GM21825 (cell line): ENCODE measurements around the gene LRRC17.
"Not testable (repeated sequence)": the region's sequence is repeated elsewhere in the genome, so short reads cannot be mapped to it uniquely, and the experiment has no call there.

ENCODE experiments used
- ATAC-seq: cut with Tn5 transposase; IDR thresholded peaks from one replicate; pipeline ENCODE4 v1.9.1; 2021; ENCODE audit warnings: mild to moderate bottlenecking, moderate library complexity; ENCODE audit not compliant: unreplicated experiment

The LRRC17 gene

DNA sequence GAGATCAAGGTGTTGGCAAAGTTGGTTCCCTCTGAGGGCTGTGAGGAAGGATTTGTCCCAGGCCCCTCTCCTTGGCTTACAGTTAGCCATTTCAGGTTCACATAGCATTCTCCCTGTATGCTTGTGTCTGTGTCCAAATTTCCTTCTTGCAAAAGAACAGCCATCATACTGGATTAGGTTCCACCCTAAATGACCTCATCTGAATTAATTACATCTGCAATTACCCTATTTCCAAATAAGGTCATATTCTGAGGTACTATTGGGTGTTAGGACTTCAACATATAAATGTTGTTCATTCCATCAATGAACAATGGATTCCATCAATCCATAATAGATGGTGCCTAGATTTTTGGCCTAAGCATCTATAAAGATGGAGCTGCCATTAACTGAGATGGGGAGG is 16.2 kb upstream of the LRRC17 start:
- ATAC-seq = no peak

GRCh38 chr7:102897211-102897631 is 15.6 kb upstream of the LRRC17 start:
- no peak for ATAC-seq

DNA sequence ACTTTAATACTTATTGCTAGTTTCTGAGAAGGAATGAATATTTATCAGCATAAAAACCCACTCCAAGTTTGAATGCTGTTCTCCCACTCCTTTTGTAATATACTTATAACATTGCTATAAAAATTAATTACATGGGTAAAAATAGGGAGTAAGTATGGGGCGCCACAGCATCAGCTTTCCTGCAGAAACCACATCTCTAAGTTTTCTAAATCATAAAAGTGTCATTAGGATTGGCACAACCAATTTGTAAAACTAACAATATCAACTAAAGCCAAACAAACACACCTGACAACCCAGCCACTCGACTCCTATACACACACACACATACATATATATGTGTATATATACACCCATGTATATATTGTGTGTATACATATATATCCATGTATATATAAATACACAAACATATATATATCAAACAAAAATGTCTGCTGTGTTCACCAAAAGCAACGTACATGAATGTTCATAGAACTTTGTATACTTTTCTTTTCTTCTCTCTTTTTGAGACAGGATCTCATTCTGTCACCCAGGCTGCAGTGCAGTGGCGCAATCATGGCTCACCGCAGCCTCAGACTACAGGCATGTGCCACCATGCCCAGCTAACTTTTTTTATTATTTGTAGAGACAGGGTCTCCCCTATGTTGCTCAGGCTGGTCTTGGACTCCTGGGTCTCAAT is 14.8 kb upstream of the LRRC17 start:
- no peak for ATAC-seq

GRCh38 chr7:102898532-102898859 is 14.3 kb upstream of the LRRC17 start:
- ATAC-seq = no peak

GRCh38 chr7:102902052-102902451 is 10.7 kb upstream of the LRRC17 start:
- ATAC-seq = not testable (repeated sequence)

- ATAC-seq = not testable (repeated sequence)
Observed at GRCh38 chr7:102903576-102903975, 9.2 kb upstream of the LRRC17 start.

DNA sequence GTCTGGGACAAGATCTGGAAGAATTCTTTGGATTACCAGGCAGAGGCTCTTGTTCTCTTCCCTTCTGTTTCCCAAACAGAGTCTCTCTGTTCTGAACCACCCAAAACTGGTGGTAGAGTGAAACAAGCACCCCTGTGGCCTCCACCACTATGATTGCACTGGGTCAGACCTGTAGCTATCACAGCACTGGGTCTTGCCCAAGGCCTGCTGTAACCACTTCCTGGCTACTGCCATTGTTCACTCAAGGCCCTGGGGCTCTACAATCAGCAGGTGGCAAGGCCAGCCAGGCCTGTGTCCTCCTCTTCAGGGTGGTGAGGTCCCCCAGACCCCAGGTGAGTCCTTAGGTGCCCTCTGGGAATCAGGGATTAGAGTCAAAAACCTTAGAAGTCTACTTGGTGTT is 4.1 kb upstream of the LRRC17 start:
- ATAC-seq = no peak

- no peak for ATAC-seq
Observed at GRCh38 chr7:102913826-102914225, 1.0 kb downstream of the LRRC17 start.

GRCh38 chr7:102914585-102914984 is 1.8 kb downstream of the LRRC17 start:
- ATAC-seq = no peak

DNA sequence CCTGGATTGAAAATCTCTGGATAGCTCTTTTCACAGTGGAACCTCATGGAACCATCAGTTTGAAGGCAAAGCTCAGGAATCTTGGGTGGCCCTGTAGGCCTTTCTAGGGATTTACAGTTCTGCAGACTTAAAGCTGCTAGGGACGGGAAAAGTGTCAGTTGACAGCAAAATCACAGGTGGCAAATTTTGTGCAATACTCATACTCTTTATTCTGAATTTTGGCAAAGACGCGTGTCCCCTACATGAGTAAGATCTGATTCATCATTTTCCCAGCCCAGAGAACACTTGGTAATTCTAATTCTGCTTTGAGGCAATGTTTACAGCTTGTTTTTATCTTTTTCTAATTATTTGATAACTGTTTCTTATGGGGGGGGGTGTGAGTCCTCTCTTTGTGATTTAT is 3.6 kb downstream of the LRRC17 start:
- ATAC-seq = no peak

GRCh38 chr7:102916881-102917280 is 4.1 kb downstream of the LRRC17 start:
- no peak for ATAC-seq

DNA sequence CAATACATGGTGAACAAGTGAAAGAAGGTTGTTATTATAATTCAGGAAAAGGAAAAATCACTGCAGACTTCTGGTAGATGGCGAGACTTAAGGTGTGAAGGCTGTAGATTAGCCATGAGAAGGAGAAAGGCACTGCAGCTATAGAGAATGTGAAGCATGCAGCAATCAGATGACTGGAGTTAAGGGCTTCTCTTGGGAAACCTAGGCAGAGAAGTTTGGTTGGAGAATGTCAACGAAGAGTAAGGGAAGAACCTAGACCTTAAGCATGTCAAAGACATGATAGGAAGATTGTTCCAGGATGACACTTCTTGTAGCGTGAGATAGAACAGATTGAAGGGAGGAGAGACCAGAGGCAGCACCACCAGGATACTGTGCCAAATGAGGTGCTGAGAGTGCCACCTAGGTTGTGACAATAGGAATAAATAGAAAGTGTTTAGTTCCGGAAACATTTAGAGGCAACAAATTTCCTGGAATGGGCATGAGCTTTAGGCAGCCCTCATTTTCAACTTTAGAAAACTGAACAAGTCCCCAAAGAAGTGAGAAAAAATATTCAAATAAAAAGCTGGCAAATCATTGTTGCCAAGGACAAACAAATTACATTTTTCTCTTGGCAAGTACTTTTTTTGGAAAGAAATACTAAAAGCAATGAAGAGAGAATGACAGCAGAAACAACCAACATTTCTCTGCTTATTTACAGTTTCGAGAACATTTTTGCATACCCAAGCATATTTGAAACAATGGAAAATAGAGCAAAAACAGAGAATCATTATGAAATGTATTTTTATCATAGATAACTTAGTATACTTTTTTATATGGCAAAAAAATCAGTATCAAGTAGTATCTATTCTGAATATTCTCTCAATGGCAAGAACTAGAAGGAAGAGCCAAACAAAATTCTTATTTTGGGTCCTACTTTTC is 4.9 kb downstream of the LRRC17 start:
- ATAC-seq = no peak

DNA sequence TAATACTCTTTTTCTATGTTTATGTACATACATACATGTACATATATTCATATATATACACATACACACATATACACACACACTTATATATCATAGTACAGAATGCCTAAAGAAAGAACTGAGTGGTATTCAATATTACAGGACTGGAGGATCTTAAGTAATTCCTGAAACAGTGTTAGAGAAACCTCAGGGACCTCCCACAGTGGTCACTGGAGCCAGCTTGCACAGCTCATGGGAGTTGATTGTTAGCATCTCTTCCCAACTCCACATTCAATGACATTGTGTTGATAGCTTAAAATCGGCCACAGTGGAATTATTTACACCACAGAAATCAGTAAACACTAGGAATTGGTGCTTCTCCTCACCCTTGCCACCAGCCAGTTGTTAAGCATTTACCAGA is 6.0 kb downstream of the LRRC17 start:
- no peak for ATAC-seq

DNA sequence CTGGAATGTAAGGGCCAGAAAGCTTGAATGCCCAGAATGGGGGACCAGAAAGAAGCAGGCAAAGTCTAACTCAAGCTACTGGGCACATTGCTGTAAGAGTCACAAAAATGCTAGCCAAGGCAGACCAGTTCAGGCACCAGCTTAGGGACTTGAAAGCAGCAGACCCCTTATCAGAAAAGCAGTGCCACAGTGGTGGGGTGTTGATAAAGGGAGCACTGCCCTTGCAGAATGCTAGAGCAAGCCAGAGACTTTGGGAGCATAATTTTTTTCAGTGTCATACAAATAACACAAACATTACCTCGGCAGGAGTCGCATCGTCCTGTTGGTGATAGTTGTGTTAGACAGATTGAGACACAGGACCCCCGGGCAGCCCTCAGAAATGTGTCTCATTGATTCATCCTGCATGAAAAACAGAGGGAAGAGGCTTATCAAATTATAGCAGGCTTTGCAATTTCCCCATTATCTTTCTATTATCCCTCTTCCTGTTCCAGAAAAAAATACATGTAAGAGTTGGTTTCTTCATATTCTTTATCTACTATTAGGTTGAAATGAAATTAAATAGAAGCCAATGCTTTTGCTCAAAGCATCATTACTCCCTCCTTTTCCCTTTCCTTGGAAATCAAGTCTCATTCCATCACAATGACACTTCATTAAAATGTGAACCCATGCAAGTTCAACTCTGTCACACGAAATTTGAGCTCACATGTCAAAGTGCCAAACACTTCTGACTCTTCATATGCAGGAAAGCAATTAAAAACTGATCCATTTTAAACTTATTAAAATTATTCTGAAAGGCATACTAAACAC is 13.4 kb downstream of the LRRC17 start:
- ATAC-seq = no peak

- no peak for ATAC-seq
Observed at GRCh38 chr7:102926783-102927140, 14.0 kb downstream of the LRRC17 start.

DNA sequence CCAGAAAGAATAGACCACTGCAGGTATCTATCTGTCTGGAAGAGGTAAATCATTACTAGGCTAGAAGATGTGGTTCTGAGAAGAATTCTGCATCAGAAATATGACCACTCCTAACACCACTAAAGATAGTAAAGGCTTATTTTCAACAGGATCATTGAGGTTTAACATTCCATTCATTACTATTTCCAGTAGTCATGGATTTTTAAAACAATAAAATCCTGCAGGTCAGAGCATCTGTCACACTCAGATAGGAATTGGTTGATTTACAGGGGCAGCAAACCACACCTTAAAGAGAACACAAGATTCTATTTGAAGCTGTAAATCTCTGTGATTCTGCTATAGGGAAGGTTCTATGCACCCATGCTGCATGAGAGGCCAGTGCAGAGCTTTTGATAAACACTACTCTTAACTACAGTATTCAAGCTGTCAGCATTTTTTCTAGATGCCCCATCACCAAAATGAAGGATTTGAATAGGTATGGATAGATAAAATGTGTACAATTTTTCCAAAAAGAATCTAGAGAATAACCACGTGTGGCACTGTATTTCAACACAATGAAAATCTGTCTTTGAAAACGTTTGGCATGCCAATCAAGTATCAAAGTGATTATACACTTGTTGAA is 14.6 kb downstream of the LRRC17 start:
- ATAC-seq = no peak

- ATAC-seq = no peak
Observed at GRCh38 chr7:102931757-102932156, 19.0 kb downstream of the LRRC17 start.

GRCh38 chr7:102933763-102934162 is 21.0 kb downstream of the LRRC17 start:
- ATAC-seq = no peak

DNA sequence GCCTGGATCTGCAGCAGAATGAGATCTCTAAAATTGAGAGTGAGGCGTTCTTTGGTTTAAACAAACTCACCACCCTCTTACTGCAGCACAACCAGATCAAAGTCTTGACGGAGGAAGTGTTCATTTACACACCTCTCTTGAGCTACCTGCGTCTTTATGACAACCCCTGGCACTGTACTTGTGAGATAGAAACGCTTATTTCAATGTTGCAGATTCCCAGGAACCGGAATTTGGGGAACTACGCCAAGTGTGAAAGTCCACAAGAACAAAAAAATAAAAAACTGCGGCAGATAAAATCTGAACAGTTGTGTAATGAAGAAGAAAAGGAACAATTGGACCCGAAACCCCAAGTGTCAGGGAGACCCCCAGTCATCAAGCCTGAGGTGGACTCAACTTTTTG is 21.4 kb downstream of the LRRC17 start:
- no peak for ATAC-seq

DNA sequence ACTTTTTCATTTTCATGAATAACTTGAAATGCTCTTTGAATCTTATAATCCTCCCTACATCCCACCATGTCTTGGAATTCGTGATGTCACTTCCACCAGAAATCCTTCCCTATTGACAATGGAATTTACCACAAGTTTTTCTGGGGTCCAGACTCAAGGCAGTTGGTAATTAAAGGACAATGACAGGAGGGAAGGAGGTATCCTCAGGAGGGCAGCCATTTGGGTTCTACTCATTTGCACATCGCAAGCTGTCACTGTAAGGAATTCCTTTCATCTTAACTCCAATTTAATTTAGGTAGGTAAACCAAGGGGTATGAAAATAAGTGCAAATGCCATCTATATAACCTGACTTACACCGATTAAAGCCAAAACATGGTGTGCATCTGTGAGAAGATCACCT is 21.9 kb downstream of the LRRC17 start:
- no peak for ATAC-seq

DNA sequence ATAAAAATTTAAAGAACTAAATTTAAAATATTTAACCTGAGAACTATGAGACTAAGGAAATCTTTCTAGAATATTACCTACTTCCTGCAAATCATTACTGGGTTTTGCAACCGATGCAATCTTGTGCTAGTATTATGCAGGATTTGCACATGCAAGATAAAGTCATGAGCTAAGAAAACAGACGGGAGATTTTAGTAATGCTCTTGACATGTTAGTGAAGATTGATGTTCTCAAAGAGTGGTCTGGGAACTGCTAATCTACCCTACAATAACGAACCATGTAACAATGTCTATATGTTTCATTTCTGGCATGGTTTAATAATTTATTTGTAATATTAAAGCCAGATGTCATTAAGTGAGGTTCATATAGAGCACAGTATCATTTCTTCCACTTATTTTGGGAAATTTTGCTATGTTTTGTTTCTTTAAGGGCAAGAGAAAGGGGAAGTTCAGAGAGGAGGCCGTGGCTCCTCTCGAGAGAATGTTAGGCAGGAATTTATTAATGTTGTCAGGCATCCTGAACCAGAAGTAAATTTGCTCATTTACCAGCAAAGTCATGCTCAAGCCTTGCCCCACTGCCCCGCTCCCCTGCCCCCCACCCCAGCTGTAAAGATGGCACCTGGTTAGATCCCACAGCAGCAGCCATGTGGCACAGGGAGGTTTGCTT is 22.8 kb downstream of the LRRC17 start:
- no peak for ATAC-seq
